SK-N-SH (cell line): ENCODE results near the gene COL24A1. TPM values are rescaled to one million over a fixed set of nuclear protein-coding genes. Genes with fewer than 3 reads are reported as not detected.

Source experiments
- CTCF ChIA-PET: fragments of 300-600, 350-600 bp; formaldehyde crosslinking; extraction: SDS; loops from one replicate; lab custom pipeline; 2021; lab: Yijun Ruan, JAX
- POLR2A ChIA-PET: fragments of 350-600 bp; sonication (Branson Sonifier 250); formaldehyde crosslinking; extraction: SDS; loops from one replicate; lab custom pipeline; 2020; ENCODE audit warnings: antibody characterized with exemption, inconsistent platforms; lab: Yijun Ruan, JAX
- DNase-seq: peaks from one replicate; pipeline ENCODE4 v3.0.0; 2012
- H2AFZ ChIP-seq: fragments of 200-600 bp; sonication (generic); 2 replicates; pipeline ENCODE4 v1.8.1; 2016; ENCODE audit warnings: antibody characterized with exemption, mild to moderate bottlenecking, low read depth
- H3F3A ChIP-seq: fragments of 200-600 bp; sonication (generic); replicated peaks from 2 replicates; pipeline ENCODE3; 2016; ENCODE audit warnings: antibody characterized with exemption, mild to moderate bottlenecking; ENCODE audit not compliant: insufficient read depth
- H3K27ac ChIP-seq, 2 experiments: fragments of 200-500 bp in 1 of 2; fragments of 200-600 bp in 1 of 2; sonication (Bioruptor generic) in 1 of 2; sonication (generic), shearing (Covaris generic) in 1 of 2; 2 replicates each; pipeline versions ENCODE4 v1.5.1 to v1.6.1; 2014 to 2016; ENCODE audit warnings: low read depth in 2 of 2, inconsistent platforms in 1 of 2, low read length in 1 of 2, mild to moderate bottlenecking in 1 of 2, mixed read lengths in 1 of 2
- H3K27me3 ChIP-seq: fragments of 200-600 bp; sonication (generic), shearing (Covaris generic); 2 replicates; pipeline ENCODE4 v1.6.1; 2016; ENCODE audit warnings: mixed run types; ENCODE audit not compliant: insufficient read depth
- H3K36me3 ChIP-seq, 2 experiments: fragments of 200-500 bp in 1 of 2; fragments of 200-600 bp in 1 of 2; sonication (Bioruptor generic) in 1 of 2; sonication (generic) in 1 of 2; replicated peaks in 1 of 2; 2 replicates each; pipeline versions ENCODE3 to v1.5.1; 2014 to 2016; ENCODE audit warnings: low read length in 1 of 2, mild to moderate bottlenecking in 1 of 2; ENCODE audit not compliant: insufficient read depth in 2 of 2, control insufficient read depth in 1 of 2
- H3K4me1 ChIP-seq, 2 experiments: fragments of 200-500 bp in 1 of 2; fragments of 200-600 bp in 1 of 2; sonication (Bioruptor generic) in 1 of 2; sonication (generic), shearing (Covaris generic) in 1 of 2; 2 replicates each; pipeline versions ENCODE4 v1.5.1 to v1.6.1; 2014 to 2016; ENCODE audit warnings: low read depth in 1 of 2, low read length in 1 of 2, mixed run types in 1 of 2; ENCODE audit not compliant: insufficient read depth in 2 of 2, control insufficient read depth in 1 of 2
- H3K4me2 ChIP-seq: fragments of 200-600 bp; sonication (generic), shearing (Covaris generic); 2 replicates; pipeline ENCODE4 v1.6.1; 2017; ENCODE audit warnings: mixed run types
- H3K4me3 ChIP-seq, 2 experiments: fragments of 200-500 bp in 1 of 2; fragments of 200-600 bp in 1 of 2; sonication (Bioruptor generic) in 1 of 2; sonication (generic), shearing (Covaris generic) in 1 of 2; 2 replicates each; pipeline versions ENCODE4 v1.5.1 to v1.8.1; 2014 to 2016; ENCODE audit warnings: low read depth in 2 of 2, inconsistent platforms in 1 of 2, low read length in 1 of 2, mild to moderate bottlenecking in 1 of 2, mixed read lengths in 1 of 2, moderate library complexity in 1 of 2
- H3K79me2 ChIP-seq: fragments of 200-600 bp; sonication (generic); 2 replicates; pipeline ENCODE4 v1.8.1; 2017; ENCODE audit warnings: mild to moderate bottlenecking; ENCODE audit not compliant: insufficient read depth
- H3K9ac ChIP-seq: fragments of 200-600 bp; sonication (generic); 2 replicates; pipeline ENCODE4 v1.6.1; 2017; ENCODE audit warnings: mixed run types
- H3K9me2 ChIP-seq: fragments of 200-600 bp; sonication (generic); 2 replicates; pipeline ENCODE4 v1.6.1; 2017; ENCODE audit warnings: mixed run types
- H3K9me3 ChIP-seq: fragments of 200-600 bp; sonication (generic); 2 replicates; pipeline ENCODE4 v1.6.1; 2017; ENCODE audit warnings: mixed run types, mild to moderate bottlenecking, moderate library complexity
- H4K20me1 ChIP-seq: fragments of 200-600 bp; sonication (generic); 2 replicates; pipeline ENCODE4 v1.6.1; 2017; ENCODE audit warnings: mild to moderate bottlenecking, mixed run types; ENCODE audit not compliant: insufficient read depth
- CTCF ChIP-seq: fragments of 200-600 bp; sonication (generic); IDR thresholded peaks from 2 replicates; pipeline ENCODE4 v1.6.1; 2017; ENCODE audit warnings: antibody characterized with exemption, mild to moderate bottlenecking, moderate library complexity
- EP300 ChIP-seq, 2 experiments: IDR thresholded peaks; 2 replicates each; pipeline versions ENCODE4 v1.4.0 to v1.6.1; 2012; ENCODE audit warnings: borderline replicate concordance in 1 of 2, low read depth in 1 of 2, low read length in 1 of 2
- JUND ChIP-seq: IDR thresholded peaks from 2 replicates; pipeline ENCODE4 v1.4.0; 2012
- MXI1 ChIP-seq: IDR thresholded peaks from 2 replicates; pipeline ENCODE4 v1.6.1; 2012; ENCODE audit warnings: mild to moderate bottlenecking, low read depth, low read length, improper control_type of control experiment
- PBX3 ChIP-seq: IDR thresholded peaks from 2 replicates; pipeline ENCODE4; 2012
- REST ChIP-seq: IDR thresholded peaks from 2 replicates; pipeline ENCODE4 v1.6.1; 2012; ENCODE audit warnings: mild to moderate bottlenecking, low read depth, low read length, moderate library complexity
- USF1 ChIP-seq: IDR thresholded peaks from 2 replicates; pipeline ENCODE4 v1.4.0; 2012; ENCODE audit warnings: low read depth, borderline replicate concordance
- WGBS: methylation state at CpG from one replicate; pipeline ENCODE4 v1.1.6; 2017; ENCODE audit warnings: low lambda C conversion rate; 5-methylcytosine and 5-hydroxymethylcytosine counted together
- polyA plus RNA-seq, 3 experiments: library from polyadenylated mRNA; depleted of rRNA; stranded (reverse); fragments of >200 nt; gene quantifications; 2 replicates each; pipeline ENCODE4 v1.2.3, GENCODE V29; 2012

COL24A1 gene
- polyA plus RNA-seq, 1 of the 3 experiments (the other 2 are of a cell fraction), result not detected

GRCh38 chr1:86147755-86148154 lies 8.8 kb downstream of the COL24A1 start:
- Histone ChIP-seq H3K9me2 (no peaks in the 10 kb centered on the region), H3K4me2 (no peak overlapping the region), H3K79me2 (no peaks in the 10 kb centered on the region), H3K27ac (no peak overlapping the region), H3K9me3 (no peaks in the 10 kb centered on the region), H3K36me3 (no peaks in the 10 kb centered on the region), H3K9ac (no peak overlapping the region), H3K27me3 (no peaks in the 10 kb centered on the region), H4K20me1 (no peaks in the 10 kb centered on the region), H3K4me3 (no peak overlapping the region), H3F3A (no peaks in the 10 kb centered on the region), H3K4me1 (no peaks in the 10 kb centered on the region), H2AFZ (no peak overlapping the region)
- TF ChIP-seq REST, result no peak
- no peak for TF ChIP-seq MXI1
- TF ChIP-seq EP300 (IDR thresholded peaks at IDR 0.05; ENCODE audit: borderline replicate concordance in 1 of 2, low read depth in 1 of 2, low read length in 1 of 2), result no peak
- TF ChIP-seq PBX3, result no peak
- no peak for TF ChIP-seq USF1
- DNase-seq, result no peak
- ChIA-PET CTCF (no interaction called here), POLR2A (no interaction called here)
- 19% methylated on average over 2 of the region's 2 CpGs for WGBS

- Histone ChIP-seq H3K27ac (no peak overlapping the region), H3K4me1 (no peaks in the 10 kb centered on the region), H3K4me2 (no peak overlapping the region), H4K20me1 (no peaks in the 10 kb centered on the region), H3F3A (no peaks in the 10 kb centered on the region), H3K27me3 (no peaks in the 10 kb centered on the region; the same call in 1 of the 2 replicates), H2AFZ (no peak overlapping the region), H3K9me3 (no peaks in the 10 kb centered on the region), H3K79me2 (no peaks in the 10 kb centered on the region)
- no peak for DNase-seq
- POLR2A ChIA-PET, result no interaction called here
- TF ChIP-seq CTCF (peak; percentile 32; the same call in 1 of the 2 replicates), JUND (no peak)
- TF ChIP-seq, all 33 proteins: peak for 1
- Histone ChIP-seq H3K9me2 (no peaks in the 10 kb centered on the region), H3K4me3 (no peak overlapping the region), H3K9ac (no peak overlapping the region), H3K36me3 (no peaks in the 10 kb centered on the region)
- 4% methylated on average over 2 of the region's 2 CpGs for WGBS
- CTCF ChIA-PET, result interaction anchor here (0.9 kb wide), 1 partner anchor 11 kb away, joined by 5 read pairs; no protein-coding TSS in a partner anchor
These were observed 10.0 kb downstream of the COL24A1 start for GRCh38 chr1:86146566-86146965.
